Upper lobe of left lung (tissue), 6 donors: ENCODE measurements around the gene FCRL6. TPM values are rescaled to one million over a fixed set of nuclear protein-coding genes. Genes with fewer than 3 reads are reported as not detected.

Experiments
- ATAC-seq, 2 donors: fragments of 200-7000 bp; cut with Tn5 transposase; one replicate each; pipeline ENCODE4 v1.9.1; 2022; ENCODE audit warnings: mild to moderate bottlenecking in 2 of 2, moderate library complexity in 2 of 2; ENCODE audit not compliant: low FRiP score in 2 of 2
- DNase-seq, 2 donors: peaks; one replicate each; pipeline ENCODE4 v3.0.0-alpha.2; 2019 to 2020
- H3K27ac ChIP-seq, 4 donors: fragments of 200-600 bp; sonication (generic); one replicate each; pipeline ENCODE4 v1.5.1; 2016 to 2019
- H3K27me3 ChIP-seq, 4 donors: fragments of 200-600 bp; sonication (generic); one replicate each; pipeline ENCODE4 v1.5.1; 2017 to 2019
- H3K36me3 ChIP-seq, 4 donors: fragments of 200-600 bp; sonication (generic); one replicate each; pipeline ENCODE4 v1.5.1; 2016 to 2019
- H3K4me1 ChIP-seq, 4 donors: fragments of 200-600 bp; sonication (generic); one replicate each; pipeline ENCODE4 v1.5.1; 2018 to 2019
- H3K4me3 ChIP-seq, 4 donors: fragments of 200-600 bp; sonication (generic); one replicate each; pipeline ENCODE4 v1.5.1; 2017 to 2019; ENCODE audit warnings: mild to moderate bottlenecking in 2 of 4, moderate library complexity in 1 of 4
- H3K9me3 ChIP-seq, 4 donors: fragments of 200-600 bp; sonication (generic); one replicate each; pipeline ENCODE4 v1.5.1; 2018 to 2019
- EP300 ChIP-seq, 4 donors: sonication (generic); formaldehyde crosslinking; IDR thresholded peaks; one replicate each; pipeline ENCODE4 v1.5.1; 2017; ENCODE audit warnings: antibody characterized with exemption in 4 of 4, control low read depth in 2 of 4
- POLR2A ChIP-seq, 4 donors: fragments of 450-650 bp; IDR thresholded peaks; one replicate each; pipeline ENCODE4 v1.5.1; 2016 to 2017; ENCODE audit warnings: antibody characterized with exemption in 4 of 4, mild to moderate bottlenecking in 2 of 4
- POLR2AphosphoS5 ChIP-seq, 2 donors: sonication (generic); formaldehyde crosslinking; IDR thresholded peaks; one replicate each; pipeline ENCODE4 v1.5.1; 2017; ENCODE audit warnings: antibody characterized with exemption in 2 of 2
- WGBS, 2 donors: methylation state at CpG; one replicate each; pipeline ENCODE4 v1.1.5; 2017 to 2018; 5-methylcytosine and 5-hydroxymethylcytosine counted together
- total RNA-seq, 6 donors: library from RNA; depleted of rRNA in 4 of 6; stranded (reverse); fragments of >200 nt in 4 of 6; gene quantifications; one replicate each; pipeline versions ENCODE4 v1.1.0 to v1.2.1, GENCODE V29; 2016 to 2021
- TF ChIP-seq, protein P1 (sequence below), 6 experiments: fragments of 450-650 bp in 4 of 6; fragments of 200-600 bp in 2 of 6; sonication (generic) in 2 of 6; IDR thresholded peaks; one replicate each; pipeline ENCODE4 v1.5.1; 2016 to 2019; ENCODE audit warnings: antibody characterized with exemption in 6 of 6
- donor health status: DM: no; HTN: no; CAD: no; lungs with moderate emphysema.
- donor health status: DM: no; HTN: yes; CAD: no; lungs with severe emphysema.

FCRL6 gene
- total RNA-seq, 6 donors from 2014 or later: 1.8 to 5.2 (median 3.0) TPM

- TF ChIP-seq POLR2A (IDR thresholded peaks at IDR 0.05): no peak
- no peak overlapping the region for H3K4me3 ChIP-seq
- no peaks in the 10 kb centered on the region for H3K4me1 ChIP-seq
- no peak for ATAC-seq
- 86 to 90% methylated on average over 1 of the region's 1 CpG for WGBS, 2 donors
- H3K9me3 ChIP-seq: no peaks in the 10 kb centered on the region
- peaks cover 0 to 6% (median 0%) of the 10 kb centered on the region in 4 donors for H3K36me3 ChIP-seq
- H3K27me3 ChIP-seq: no peaks in the 10 kb centered on the region
- H3K27ac ChIP-seq: no peak overlapping the region
- DNase-seq: no peak
Observed at GRCh38 chr1:159838715-159839114, 36.6 kb downstream of the FCRL6 start.

- Histone ChIP-seq H3K27ac (no peak overlapping the region), H3K9me3 (no peaks in the 10 kb centered on the region), H3K36me3 (peaks cover 0 to 6% (median 0%) of the 10 kb centered on the region in 4 donors), H3K4me3 (no peak overlapping the region), H3K4me1 (no peaks in the 10 kb centered on the region), H3K27me3 (no peaks in the 10 kb centered on the region)
- TF ChIP-seq EP300 (IDR thresholded peaks at IDR 0.05) (no peak), POLR2A (IDR thresholded peaks at IDR 0.05) (no peak), POLR2AphosphoS5 (IDR thresholded peaks at IDR 0.05) (no peak)
- ATAC-seq: no peak
- 91 to 97% methylated on average over 5 of the region's 5 CpGs for WGBS, 2 donors
- DNase-seq: no peak
Observed at GRCh38 chr1:159839116-159839849, 37.1 kb downstream of the FCRL6 start.

GRCh38 chr1:159841749-159842148 lies 39.6 kb downstream of the FCRL6 start:
- no peak for DNase-seq
- H3K27me3 ChIP-seq: no peaks in the 10 kb centered on the region
- WGBS, 2 donors: 80 to 91% methylated on average over 2 of the region's 2 CpGs

DNA sequence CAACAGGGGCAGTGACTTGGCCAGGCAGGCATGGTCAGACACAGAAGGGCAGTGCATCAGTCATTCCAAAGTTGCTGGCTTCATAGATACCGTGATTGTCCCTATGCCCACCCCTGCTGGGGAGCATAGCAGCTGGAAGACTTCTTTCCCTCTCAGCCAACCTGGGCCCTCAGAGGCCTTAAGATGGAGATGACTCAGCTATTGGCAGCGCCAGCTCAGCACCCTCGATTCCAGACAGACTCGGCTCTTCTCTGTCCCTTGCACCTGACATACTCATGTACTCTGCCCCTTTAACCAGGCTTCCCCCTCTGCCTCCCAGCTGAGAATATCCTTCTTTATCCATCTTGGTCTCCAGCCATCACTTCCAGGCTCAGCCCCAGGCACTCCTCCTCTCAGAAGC lies 41.3 kb downstream of the FCRL6 start:
- H3K36me3 ChIP-seq: peaks cover 0 to 6% (median 0%) of the 10 kb centered on the region in 4 donors
- 88 to 92% methylated on average over 3 to 4 of the region's 4 CpGs for WGBS, 2 donors
- H3K4me3 ChIP-seq: no peak overlapping the region
- no peaks in the 10 kb centered on the region for H3K9me3 ChIP-seq
- H3K27ac ChIP-seq: no peak overlapping the region
- TF ChIP-seq, protein P1, sequence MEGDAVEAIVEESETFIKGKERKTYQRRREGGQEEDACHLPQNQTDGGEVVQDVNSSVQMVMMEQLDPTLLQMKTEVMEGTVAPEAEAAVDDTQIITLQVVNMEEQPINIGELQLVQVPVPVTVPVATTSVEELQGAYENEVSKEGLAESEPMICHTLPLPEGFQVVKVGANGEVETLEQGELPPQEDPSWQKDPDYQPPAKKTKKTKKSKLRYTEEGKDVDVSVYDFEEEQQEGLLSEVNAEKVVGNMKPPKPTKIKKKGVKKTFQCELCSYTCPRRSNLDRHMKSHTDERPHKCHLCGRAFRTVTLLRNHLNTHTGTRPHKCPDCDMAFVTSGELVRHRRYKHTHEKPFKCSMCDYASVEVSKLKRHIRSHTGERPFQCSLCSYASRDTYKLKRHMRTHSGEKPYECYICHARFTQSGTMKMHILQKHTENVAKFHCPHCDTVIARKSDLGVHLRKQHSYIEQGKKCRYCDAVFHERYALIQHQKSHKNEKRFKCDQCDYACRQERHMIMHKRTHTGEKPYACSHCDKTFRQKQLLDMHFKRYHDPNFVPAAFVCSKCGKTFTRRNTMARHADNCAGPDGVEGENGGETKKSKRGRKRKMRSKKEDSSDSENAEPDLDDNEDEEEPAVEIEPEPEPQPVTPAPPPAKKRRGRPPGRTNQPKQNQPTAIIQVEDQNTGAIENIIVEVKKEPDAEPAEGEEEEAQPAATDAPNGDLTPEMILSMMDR (IDR thresholded peaks at IDR 0.05): no peak
- TF ChIP-seq POLR2AphosphoS5 (IDR thresholded peaks at IDR 0.05) (no peak), POLR2A (IDR thresholded peaks at IDR 0.05) (no peak), EP300 (IDR thresholded peaks at IDR 0.05) (no peak)
- no peaks in the 10 kb centered on the region for H3K27me3 ChIP-seq
- DNase-seq (no peak), ATAC-seq (no peak)
- peaks cover 0 to 4% (median 2%) of the 10 kb centered on the region in 4 donors for H3K4me1 ChIP-seq

More at GRCh38 chr1:159841749-159842148, 39.6 kb downstream of the FCRL6 start:
- Histone ChIP-seq H3K4me3 (no peak overlapping the region), H3K9me3 (no peaks in the 10 kb centered on the region), H3K27ac (no peak overlapping the region), H3K36me3 (peaks cover 0 to 6% (median 0%) of the 10 kb centered on the region in 4 donors), H3K4me1 (no peaks in the 10 kb centered on the region)
- TF ChIP-seq EP300 (IDR thresholded peaks at IDR 0.05): no peak
- no peak for TF ChIP-seq POLR2AphosphoS5 (IDR thresholded peaks at IDR 0.05)
- TF ChIP-seq POLR2A (IDR thresholded peaks at IDR 0.05): no peak
- TF ChIP-seq, protein P1 (IDR thresholded peaks at IDR 0.05): no peak
- no peak for ATAC-seq

DNA sequence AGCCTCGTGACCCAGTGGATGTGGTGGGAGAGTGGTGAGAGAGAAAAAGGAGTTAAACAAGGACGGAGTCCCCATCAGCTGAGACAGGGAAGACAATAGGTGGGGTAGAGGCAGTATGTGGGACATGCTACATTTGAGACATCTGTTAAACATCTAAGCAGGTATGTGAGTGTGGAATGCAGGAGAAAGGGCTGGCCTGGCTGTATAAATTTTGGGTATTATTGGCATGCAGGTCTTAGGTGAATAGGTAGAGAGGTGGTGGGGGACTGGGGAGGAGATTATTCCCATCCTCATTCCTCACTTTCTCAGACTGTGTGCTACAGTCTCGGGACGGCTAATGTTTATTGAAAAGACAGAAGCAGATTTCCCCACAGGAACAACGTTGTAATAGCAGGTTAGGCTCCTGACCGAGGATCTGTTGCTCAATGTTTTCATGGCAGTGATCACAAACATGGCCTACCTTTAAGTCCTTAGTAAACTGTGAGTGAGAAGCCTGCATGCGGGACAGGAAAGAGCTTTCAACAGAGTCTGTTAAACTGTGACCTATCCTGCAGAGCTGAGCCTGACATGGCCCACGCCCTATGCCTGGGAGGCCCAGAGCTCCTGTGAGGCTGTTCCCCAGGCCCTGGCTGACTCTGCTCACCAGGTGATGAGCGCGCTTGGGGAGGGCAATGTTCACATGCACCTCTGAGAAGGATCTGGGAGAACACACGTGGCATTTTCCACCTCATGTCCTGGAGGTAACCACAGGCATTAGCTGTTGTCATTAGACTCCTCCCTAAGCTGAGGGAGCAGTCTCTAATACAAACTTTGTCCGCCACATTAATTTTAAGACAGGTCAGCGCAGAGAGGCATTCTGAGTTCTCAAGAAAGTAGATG lies 43.8 kb downstream of the FCRL6 start:
- Histone ChIP-seq H3K4me1 (peaks cover 0 to 8% (median 2%) of the 10 kb centered on the region in 4 donors), H3K36me3 (no peaks in the 10 kb centered on the region), H3K4me3 (no peak overlapping the region), H3K27me3 (no peaks in the 10 kb centered on the region), H3K9me3 (no peaks in the 10 kb centered on the region), H3K27ac (no peak overlapping the region)
- TF ChIP-seq POLR2AphosphoS5 (IDR thresholded peaks at IDR 0.05) (no peak), POLR2A (IDR thresholded peaks at IDR 0.05) (no peak), EP300 (IDR thresholded peaks at IDR 0.05) (no peak)
- TF ChIP-seq, protein P1 (IDR thresholded peaks at IDR 0.05): no peak
- no peak for ATAC-seq
- no peak for DNase-seq
- 68 to 73% methylated on average over 10 to 13 of the region's 13 CpGs for WGBS, 2 donors
